Peyer's patch (tissue), 4 donors: Measurements from ENCODE around the gene EFCAB7.

Experiments used
- CTCF ChIP-seq, 6 experiments: fragments of 450-650 bp in 4 of 6; fragments of 200-600 bp in 2 of 6; sonication (generic) in 1 of 6; IDR thresholded peaks; one replicate each; pipeline ENCODE4 v1.5.1; 2017 to 2019; ENCODE audit warnings: antibody characterized with exemption in 6 of 6, mild to moderate bottlenecking in 3 of 6, moderate library complexity in 1 of 6
- POLR2A ChIP-seq, 2 donors: fragments of 450-650 bp; IDR thresholded peaks; one replicate each; pipeline ENCODE4 v1.5.1; 2017; ENCODE audit warnings: antibody characterized with exemption in 2 of 2, mild to moderate bottlenecking in 2 of 2, moderate library complexity in 2 of 2

GRCh38 chr1:63537006-63537405 lies 13.7 kb downstream of the EFCAB7 start:
- TF ChIP-seq POLR2A (IDR thresholded peaks at IDR 0.05): no peak
- TF ChIP-seq CTCF (IDR thresholded peaks at IDR 0.05): no peak
